Calu3 (cell line): ENCODE data around the gene GRN. TPM values are rescaled to one million over a fixed set of nuclear protein-coding genes. Genes with fewer than 3 reads are reported as not detected.
A peak's percentile ranks its signal among the peaks of the same experiment; 100 is the strongest.

Experiments
- BruUV-seq: library from RNA; stranded (reverse); fragments of 400-500 nt; replicated peaks from 2 replicates; lab custom pipeline; 2021; lab: Mats Ljungman, UMichigan
- CTCF ChIA-PET: fragments of 300-600 bp; sonication (Branson Sonifier 250); formaldehyde crosslinking; loops from one replicate; lab custom pipeline; 2022; ENCODE audit warnings: antibody characterized with exemption; lab: Charles Lee
- DNase-seq: peaks from one replicate; pipeline ENCODE4 v3.0.0; 2022
- H3K27ac Mint-ChIP-seq: one replicate; pipeline ENCODE4 v1.8.0; 2022; ENCODE audit warnings: mixed read lengths; ENCODE audit not compliant: unreplicated experiment
- H3K27me3 Mint-ChIP-seq: one replicate; pipeline ENCODE4 v1.8.0; 2022; ENCODE audit warnings: mixed read lengths; ENCODE audit not compliant: unreplicated experiment
- H3K36me3 Mint-ChIP-seq: one replicate; pipeline ENCODE4 v1.8.0; 2022; ENCODE audit warnings: mild to moderate bottlenecking, moderate library complexity, mixed read lengths; ENCODE audit not compliant: insufficient read depth, unreplicated experiment
- H3K4me1 Mint-ChIP-seq: one replicate; pipeline ENCODE4 v1.8.0; 2022; ENCODE audit warnings: mild to moderate bottlenecking, low read depth, mixed read lengths; ENCODE audit not compliant: unreplicated experiment
- H3K4me3 Mint-ChIP-seq: one replicate; pipeline ENCODE4 v1.8.0; 2022; ENCODE audit warnings: mild to moderate bottlenecking, low read depth, moderate library complexity, mixed read lengths; ENCODE audit not compliant: unreplicated experiment
- H3K9me3 Mint-ChIP-seq: one replicate; pipeline ENCODE4 v1.8.0; 2022; ENCODE audit warnings: low read depth, mixed read lengths; ENCODE audit not compliant: unreplicated experiment
- CTCF ChIP-seq: fragments of 200-600 bp; IDR thresholded peaks from one replicate; pipeline ENCODE4 v1.8.0; 2022; ENCODE audit warnings: antibody characterized with exemption; ENCODE audit not compliant: unreplicated experiment
- intact Hi-C: fragments of 100-400 bp; cut with micrococcal nuclease; formaldehyde crosslinking; loops from one replicate; pipeline ENCODE4 v1.10.0; 2022; ENCODE audit not compliant: unreplicated experiment
- total RNA-seq: library from RNA; stranded (reverse); gene quantifications from 2 replicates; pipeline ENCODE4 v1.2.3, GENCODE V29; 2022

GRN gene
- total RNA-seq, 1 experiment from 2014 or later: 376 TPM

- CTCF ChIA-PET: interaction anchor here (1.3 kb wide), 1 partner anchor 21 kb away, joined by 10 read pairs; the partner anchor contains the start of gene FAM171A2
- intact Hi-C loops: no loop called here
- H3K4me3 Mint-ChIP-seq: peak overlapping the region; percentile 69
Measured at GRCh38 chr17:44384281-44384822, 39.2 kb downstream of the GRN start.

GRCh38 chr17:44384823-44385286 is 39.8 kb downstream of the GRN start:
- no peak for TF ChIP-seq CTCF
- Mint-ChIP-seq H3K4me1 (peaks cover 7% of the 10 kb centered on the region), H3K9me3 (no peaks in the 10 kb centered on the region), H3K4me3 (peak overlapping the region; percentile 69), H3K27ac (no peak overlapping the region), H3K36me3 (peaks cover 19% of the 10 kb centered on the region), H3K27me3 (peaks cover 37% of the 10 kb centered on the region)
- intact Hi-C loops: no loop called here
- CTCF ChIA-PET: interaction anchor here (0.6 to 1.3 kb wide), 5 partner anchors 22 to 344 kb away, joined by 3 to 10 read pairs (median 7); partner anchors contain the start of gene FAM171A2
- BruUV-seq: no TSS peak
- DNase-seq: no peak

More at GRCh38 chr17:44384281-44384822, 39.2 kb downstream of the GRN start:
- Mint-ChIP-seq H3K9me3 (no peaks in the 10 kb centered on the region), H3K27me3 (peaks cover 37% of the 10 kb centered on the region), H3K4me1 (peaks cover 3% of the 10 kb centered on the region), H3K27ac (no peak overlapping the region), H3K36me3 (peaks cover 17% of the 10 kb centered on the region)
- TF ChIP-seq CTCF: no peak
- no peak for DNase-seq
- no TSS peak for BruUV-seq

GRCh38 chr17:44385287-44386181 is 40.4 kb downstream of the GRN start:
- no TSS peak for BruUV-seq
- H3K27me3 Mint-ChIP-seq: peaks cover 37% of the 10 kb centered on the region
- DNase-seq: peak; percentile 91
- H3K27ac Mint-ChIP-seq: no peak overlapping the region
- no peaks in the 10 kb centered on the region for H3K9me3 Mint-ChIP-seq
- CTCF ChIA-PET: interaction anchor here (0.6 to 1.3 kb wide), 5 partner anchors 22 to 344 kb away, joined by 3 to 10 read pairs (median 7); partner anchors contain the start of gene FAM171A2
- TF ChIP-seq CTCF: no peak
- peaks cover 7% of the 10 kb centered on the region for H3K4me1 Mint-ChIP-seq
- H3K4me3 Mint-ChIP-seq: peak overlapping the region; percentile 69
- intact Hi-C loops: no loop called here
- peaks cover 19% of the 10 kb centered on the region for H3K36me3 Mint-ChIP-seq

GRCh38 chr17:44386182-44386525 is 41.1 kb downstream of the GRN start:
- H3K4me3 Mint-ChIP-seq: peak overlapping the region; percentile 69

More at GRCh38 chr17:44386182-44386525, 41.1 kb downstream of the GRN start:
- TF ChIP-seq CTCF: no peak
- no peak overlapping the region for H3K27ac Mint-ChIP-seq
- intact Hi-C loops: no loop called here
- H3K4me1 Mint-ChIP-seq: peaks cover 7% of the 10 kb centered on the region
- CTCF ChIA-PET: no interaction called here
- peaks cover 37% of the 10 kb centered on the region for H3K27me3 Mint-ChIP-seq
- no peaks in the 10 kb centered on the region for H3K9me3 Mint-ChIP-seq
- no peak for DNase-seq
- BruUV-seq: no TSS peak
- H3K36me3 Mint-ChIP-seq: peaks cover 19% of the 10 kb centered on the region
